ENCODE measurements around the gene ZNF710. TPM values are rescaled to one million over a fixed set of nuclear protein-coding genes. Genes with fewer than 3 reads are reported as not detected.

ZNF710 gene
- total RNA-seq, 1 experiment from 2014 or later: 10.0 TPM

DNA sequence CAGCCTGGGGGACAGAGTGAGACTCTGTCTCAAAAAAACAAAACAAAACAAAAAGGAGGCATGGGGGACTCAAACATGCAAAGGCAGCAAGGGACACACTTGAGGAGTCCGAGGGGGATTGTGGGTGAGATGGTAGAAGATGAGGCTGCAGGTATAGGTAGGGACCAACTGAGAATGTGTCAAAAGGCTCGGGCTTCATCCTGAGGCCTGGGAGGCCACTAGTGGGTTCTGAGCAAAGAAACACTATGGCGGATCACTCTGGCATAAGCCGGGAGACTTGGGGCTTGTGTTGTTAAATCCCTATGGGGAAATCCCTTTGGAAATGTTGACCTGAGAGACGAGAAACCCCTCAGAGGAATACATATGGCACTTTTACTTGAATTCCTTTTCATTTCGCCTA is 21.2 kb downstream of the ZNF710 start:
- no peaks in the 10 kb centered on the region for H3K27me3 ChIP-seq (ENCODE audit: insufficient read depth, low read length)
- DNase-seq (ENCODE audit: low read depth, low spot score): no peak
- no peak for ATAC-seq
- H2AFZ ChIP-seq (ENCODE audit: low read depth, low read length, poor library complexity, severe bottlenecking): no peak overlapping the region
- H3K27ac ChIP-seq (ENCODE audit: low read depth, low read length): no peak overlapping the region
- no peak overlapping the region for H3K4me3 ChIP-seq (replicated peaks in 1 of 2; ENCODE audit: low read depth in 1 of 2, low read length in 2 of 2)
- no peaks in the 10 kb centered on the region for H3K9me2 ChIP-seq (ENCODE audit: insufficient read depth)
- no peaks in the 10 kb centered on the region for H3K4me1 ChIP-seq (ENCODE audit: control insufficient read depth in 1 of 2, insufficient read depth in 2 of 2, low read length in 2 of 2)
- TF ChIP-seq YY1 (IDR thresholded peaks at IDR 0.05; ENCODE audit: extremely low read depth, insufficient replicate concordance, low read depth, low read length): no peak
- no peak for TF ChIP-seq MAX (IDR thresholded peaks at IDR 0.05)
- TF ChIP-seq, protein P1, sequence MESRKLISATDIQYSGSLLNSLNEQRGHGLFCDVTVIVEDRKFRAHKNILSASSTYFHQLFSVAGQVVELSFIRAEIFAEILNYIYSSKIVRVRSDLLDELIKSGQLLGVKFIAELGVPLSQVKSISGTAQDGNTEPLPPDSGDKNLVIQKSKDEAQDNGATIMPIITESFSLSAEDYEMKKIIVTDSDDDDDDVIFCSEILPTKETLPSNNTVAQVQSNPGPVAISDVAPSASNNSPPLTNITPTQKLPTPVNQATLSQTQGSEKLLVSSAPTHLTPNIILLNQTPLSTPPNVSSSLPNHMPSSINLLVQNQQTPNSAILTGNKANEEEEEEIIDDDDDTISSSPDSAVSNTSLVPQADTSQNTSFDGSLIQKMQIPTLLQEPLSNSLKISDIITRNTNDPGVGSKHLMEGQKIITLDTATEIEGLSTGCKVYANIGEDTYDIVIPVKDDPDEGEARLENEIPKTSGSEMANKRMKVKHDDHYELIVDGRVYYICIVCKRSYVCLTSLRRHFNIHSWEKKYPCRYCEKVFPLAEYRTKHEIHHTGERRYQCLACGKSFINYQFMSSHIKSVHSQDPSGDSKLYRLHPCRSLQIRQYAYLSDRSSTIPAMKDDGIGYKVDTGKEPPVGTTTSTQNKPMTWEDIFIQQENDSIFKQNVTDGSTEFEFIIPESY (IDR thresholded peaks at IDR 0.05; ENCODE audit: extremely low read depth, insufficient replicate concordance, low read length): no peak
- no peak for TF ChIP-seq POLR2AphosphoS5 (IDR thresholded peaks at IDR 0.05; ENCODE audit: low read depth, low read length)
- no peak for TF ChIP-seq CEBPB (IDR thresholded peaks at IDR 0.05; ENCODE audit: low read depth)
- no peak for TF ChIP-seq CBX3 (IDR thresholded peaks at IDR 0.05; ENCODE audit: low read depth)
- TF ChIP-seq, protein P2, sequence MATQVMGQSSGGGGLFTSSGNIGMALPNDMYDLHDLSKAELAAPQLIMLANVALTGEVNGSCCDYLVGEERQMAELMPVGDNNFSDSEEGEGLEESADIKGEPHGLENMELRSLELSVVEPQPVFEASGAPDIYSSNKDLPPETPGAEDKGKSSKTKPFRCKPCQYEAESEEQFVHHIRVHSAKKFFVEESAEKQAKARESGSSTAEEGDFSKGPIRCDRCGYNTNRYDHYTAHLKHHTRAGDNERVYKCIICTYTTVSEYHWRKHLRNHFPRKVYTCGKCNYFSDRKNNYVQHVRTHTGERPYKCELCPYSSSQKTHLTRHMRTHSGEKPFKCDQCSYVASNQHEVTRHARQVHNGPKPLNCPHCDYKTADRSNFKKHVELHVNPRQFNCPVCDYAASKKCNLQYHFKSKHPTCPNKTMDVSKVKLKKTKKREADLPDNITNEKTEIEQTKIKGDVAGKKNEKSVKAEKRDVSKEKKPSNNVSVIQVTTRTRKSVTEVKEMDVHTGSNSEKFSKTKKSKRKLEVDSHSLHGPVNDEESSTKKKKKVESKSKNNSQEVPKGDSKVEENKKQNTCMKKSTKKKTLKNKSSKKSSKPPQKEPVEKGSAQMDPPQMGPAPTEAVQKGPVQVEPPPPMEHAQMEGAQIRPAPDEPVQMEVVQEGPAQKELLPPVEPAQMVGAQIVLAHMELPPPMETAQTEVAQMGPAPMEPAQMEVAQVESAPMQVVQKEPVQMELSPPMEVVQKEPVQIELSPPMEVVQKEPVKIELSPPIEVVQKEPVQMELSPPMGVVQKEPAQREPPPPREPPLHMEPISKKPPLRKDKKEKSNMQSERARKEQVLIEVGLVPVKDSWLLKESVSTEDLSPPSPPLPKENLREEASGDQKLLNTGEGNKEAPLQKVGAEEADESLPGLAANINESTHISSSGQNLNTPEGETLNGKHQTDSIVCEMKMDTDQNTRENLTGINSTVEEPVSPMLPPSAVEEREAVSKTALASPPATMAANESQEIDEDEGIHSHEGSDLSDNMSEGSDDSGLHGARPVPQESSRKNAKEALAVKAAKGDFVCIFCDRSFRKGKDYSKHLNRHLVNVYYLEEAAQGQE (IDR thresholded peaks at IDR 0.05; ENCODE audit: low read depth): no peak
- TF ChIP-seq, protein P3, sequence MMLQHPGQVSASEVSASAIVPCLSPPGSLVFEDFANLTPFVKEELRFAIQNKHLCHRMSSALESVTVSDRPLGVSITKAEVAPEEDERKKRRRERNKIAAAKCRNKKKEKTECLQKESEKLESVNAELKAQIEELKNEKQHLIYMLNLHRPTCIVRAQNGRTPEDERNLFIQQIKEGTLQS (IDR thresholded peaks at IDR 0.05): no peak
- no TSS peak for BruUV-seq (replicated peaks)
- no peak overlapping the region for H3K9ac ChIP-seq (ENCODE audit: low read length)
- CTCF ChIA-PET: no interaction called here
- H3K79me2 ChIP-seq (ENCODE audit: insufficient read depth, low read length): no peaks in the 10 kb centered on the region
- intact Hi-C loops (cut with micrococcal nuclease): no loop called here
- H4K20me1 ChIP-seq (ENCODE audit: insufficient read depth): no peaks in the 10 kb centered on the region
- POLR2A ChIA-PET: no interaction called here
- RAD21 ChIA-PET (ENCODE audit: low non-redundant PET in 1 of 2, low total read pairs in 2 of 2, uncharacterized antibody in 2 of 2, unreplicated experiment in 2 of 2): no interaction called here
- H3K36me3 ChIP-seq (ENCODE audit: control insufficient read depth in 1 of 2, insufficient read depth in 2 of 2, low read length in 2 of 2): no peaks in the 10 kb centered on the region
- no peak overlapping the region for H3K4me2 ChIP-seq (ENCODE audit: low read length)
- H3K9me3 ChIP-seq (ENCODE audit: control insufficient read depth in 1 of 2, insufficient read depth in 1 of 2, low read depth in 1 of 2, low read length in 2 of 2): no peaks in the 10 kb centered on the region
